Posterior vena cava (tissue), 2 donors: Measurements from ENCODE around the gene ME3. TPM values are rescaled to one million over a fixed set of nuclear protein-coding genes. Genes with fewer than 3 reads are reported as not detected.

Experiments used
- DNase-seq: peaks from one replicate; pipeline ENCODE4 v3.0.0-alpha.2; 2020; ENCODE audit warnings: low spot score
- intact Hi-C, 2 donors: fragments of 100-400 bp; cut with DNase I; formaldehyde crosslinking; loops; one replicate each; pipeline versions ENCODE4 v1.14.1 to v1.14.2; 2022 to 2023
- total RNA-seq, 2 donors: library from RNA; stranded (reverse); fragmentation: NEBNext Ultra II Directional; extraction: Animal tissue kit (Norgen Biotek cat#: 25700); gene quantifications; one replicate each; pipeline ENCODE4 v1.2.1, GENCODE V29; 2021
- donor health status: DM: yes; HTN: yes; CAD: no.
- donor health status: DM: yes; HTN: yes; CAD: no.

Gene ME3
- total RNA-seq, 2 donors from 2014 or later, result 19.3 to 25.7 TPM

- intact Hi-C loops, result no loop called here
- DNase-seq, result no peak
Measured at GRCh38 chr11:86696004-86696403, 23.6 kb upstream of the ME3 start.

- no peak for DNase-seq
- intact Hi-C loops, result no loop called here
Measured at GRCh38 chr11:86695373-86695772, 23.0 kb upstream of the ME3 start.

- DNase-seq, result no peak
- intact Hi-C loops, result no loop called here
Measured at GRCh38 chr11:86693518-86693917, 21.1 kb upstream of the ME3 start.

GRCh38 chr11:86692746-86693145, 20.3 kb upstream of the ME3 start:
- intact Hi-C loops, result no loop called here
- DNase-seq, result no peak

- intact Hi-C loops, result no loop called here
- no peak for DNase-seq
Measured at GRCh38 chr11:86692317-86692716, 19.9 kb upstream of the ME3 start.

- DNase-seq, result no peak
- intact Hi-C loops, result no loop called here
Measured at GRCh38 chr11:86688398-86689179, 16.2 kb upstream of the ME3 start.

- intact Hi-C loops, result no loop called here
Measured at GRCh38 chr11:86687185-86687778, 14.9 kb upstream of the ME3 start.

GRCh38 chr11:86686531-86686930, 14.1 kb upstream of the ME3 start:
- intact Hi-C loops, result no loop called here
- no peak for DNase-seq

More at GRCh38 chr11:86687185-86687778, 14.9 kb upstream of the ME3 start:
- DNase-seq, result no peak

- DNase-seq, result no peak
- intact Hi-C loops, result no loop called here
Measured at GRCh38 chr11:86681483-86681756, 9.0 kb upstream of the ME3 start.

GRCh38 chr11:86680716-86681482, 8.5 kb upstream of the ME3 start:
- intact Hi-C loops, result no loop called here
- DNase-seq, result no peak

GRCh38 chr11:86678823-86679222, 6.4 kb upstream of the ME3 start:
- intact Hi-C loops, result loop anchor here in 1 of 2 donors (10.0 kb wide), 1 partner anchor 126 kb away; the partner anchor contains the start of gene PRSS23
- no peak for DNase-seq

- no peak for DNase-seq
- intact Hi-C loops, result loop anchor here in 1 of 2 donors (10.0 kb wide), 1 partner anchor 127 kb away; the partner anchor contains the start of gene PRSS23
Measured at GRCh38 chr11:86678296-86678695, 5.9 kb upstream of the ME3 start.

- DNase-seq, result no peak
- intact Hi-C loops, result loop anchor here in 1 of 2 donors (10.0 kb wide), 1 partner anchor 128 kb away; the partner anchor contains the start of gene PRSS23
Measured at GRCh38 chr11:86676533-86677154, 4.2 kb upstream of the ME3 start.

- no peak for DNase-seq
- intact Hi-C loops, result loop anchor here in 1 of 2 donors (10.0 kb wide), 1 partner anchor 129 kb away; the partner anchor contains the start of gene PRSS23
Measured at GRCh38 chr11:86676010-86676409, 3.6 kb upstream of the ME3 start.

- DNase-seq, result no peak
- intact Hi-C loops, result loop anchor here in 1 of 2 donors (10.0 kb wide), 1 partner anchor 130 kb away; the partner anchor contains the start of gene PRSS23
Measured at GRCh38 chr11:86675017-86675416, 2.6 kb upstream of the ME3 start.

GRCh38 chr11:86673872-86674750, 1.7 kb upstream of the ME3 start:
- DNase-seq, result no peak
- intact Hi-C loops, result loop anchor here (5.0 to 10.0 kb wide), 2 partner anchors 68 to 131 kb away; partner anchors contain the start of gene PRSS23 (in 1 of the 2)

GRCh38 chr11:86673055-86673843, 833 bp upstream of the ME3 start:
- no peak for DNase-seq
- intact Hi-C loops, result loop anchor here (5.0 to 10.0 kb wide), 2 partner anchors 69 to 132 kb away; partner anchors contain the start of gene PRSS23 (in 1 of the 2)
